ENCODE measurements around the gene RTN4IP1. TPM values are rescaled to one million over a fixed set of nuclear protein-coding genes. Genes with fewer than 3 reads are reported as not detected.
A peak's percentile ranks its signal among the peaks of the same experiment; 100 is the strongest.

The RTN4IP1 gene
- total RNA-seq, 2 experiments from 2014 or later = 8.4 to 9.6 TPM

GRCh38 chr6:106614592-106615257 lies 14.6 kb downstream of the RTN4IP1 start:
- H3K27me3 Mint-ChIP-seq = no peaks in the 10 kb centered on the region
- ChIA-PET CTCF (no interaction called here), POLR2A (interaction anchor here (0.5 kb wide), 1 partner anchor 132 kb away, joined by 3 read pairs; no protein-coding TSS in a partner anchor)
- intact Hi-C loops (cut with micrococcal nuclease) = no loop called here
- TF ChIP-seq CTCF (IDR thresholded peaks at IDR 0.05) = no peak
- no peak for ATAC-seq
- DNase-seq = no peak
- peaks cover 12% of the 10 kb centered on the region for H3K4me1 Mint-ChIP-seq (ENCODE audit: low read depth)
- H3K9me3 Mint-ChIP-seq = no peaks in the 10 kb centered on the region
- H3K4me3 Mint-ChIP-seq = no peak overlapping the region
- H3K36me3 Mint-ChIP-seq (ENCODE audit: low read depth) = peaks cover 4% of the 10 kb centered on the region
- H3K27ac Mint-ChIP-seq = no peak overlapping the region

- ChIA-PET POLR2A (interaction anchor here (0.5 kb wide), 1 partner anchor 132 kb away, joined by 3 read pairs; no protein-coding TSS in a partner anchor), CTCF (no interaction called here)
- no peak for ATAC-seq
- no peak for DNase-seq
- Mint-ChIP-seq H3K4me3 (no peak overlapping the region), H3K36me3 (ENCODE audit: low read depth) (peaks cover 4% of the 10 kb centered on the region), H3K27me3 (no peaks in the 10 kb centered on the region), H3K27ac (no peak overlapping the region), H3K4me1 (ENCODE audit: low read depth) (peaks cover 12% of the 10 kb centered on the region), H3K9me3 (no peaks in the 10 kb centered on the region)
- intact Hi-C loops (cut with micrococcal nuclease) = no loop called here
- TF ChIP-seq CTCF (IDR thresholded peaks at IDR 0.05) = no peak
Measured at GRCh38 chr6:106614166-106614565, 15.1 kb downstream of the RTN4IP1 start.

- Mint-ChIP-seq H3K4me3 (no peak overlapping the region), H3K36me3 (ENCODE audit: low read depth) (peaks cover 4% of the 10 kb centered on the region), H3K4me1 (ENCODE audit: low read depth) (peaks cover 12% of the 10 kb centered on the region), H3K9me3 (no peaks in the 10 kb centered on the region), H3K27me3 (no peaks in the 10 kb centered on the region), H3K27ac (no peak overlapping the region)
- ATAC-seq (no peak), DNase-seq (no peak)
- POLR2A ChIA-PET = no interaction called here
- TF ChIP-seq CTCF (IDR thresholded peaks at IDR 0.05) = no peak
- CTCF ChIA-PET = no interaction called here
- intact Hi-C loops (cut with micrococcal nuclease) = no loop called here
Measured at GRCh38 chr6:106613590-106613989, 15.7 kb downstream of the RTN4IP1 start.

- no peak for DNase-seq
- H3K4me1 Mint-ChIP-seq (ENCODE audit: low read depth) = peaks cover 14% of the 10 kb centered on the region
- H3K36me3 Mint-ChIP-seq (ENCODE audit: low read depth) = peaks cover 4% of the 10 kb centered on the region
- POLR2A ChIA-PET = interaction anchor here (1.8 kb wide), 1 partner anchor 21 kb away, joined by 5 read pairs; no protein-coding TSS in a partner anchor
- peak; percentile 42 for ATAC-seq
- intact Hi-C loops (cut with micrococcal nuclease) = no loop called here
- no peaks in the 10 kb centered on the region for H3K9me3 Mint-ChIP-seq
- CTCF ChIA-PET = no interaction called here
- no peaks in the 10 kb centered on the region for H3K27me3 Mint-ChIP-seq
- H3K4me3 Mint-ChIP-seq = no peak overlapping the region
- no peak for TF ChIP-seq CTCF (IDR thresholded peaks at IDR 0.05)
- peak overlapping the region; percentile 29 for H3K27ac Mint-ChIP-seq
Measured at GRCh38 chr6:106612671-106613416, 16.5 kb downstream of the RTN4IP1 start.

- Mint-ChIP-seq H3K27ac (no peak overlapping the region), H3K4me3 (no peak overlapping the region)
Measured at GRCh38 chr6:106611030-106611429, 18.3 kb downstream of the RTN4IP1 start.

More at GRCh38 chr6:106611030-106611429, 18.3 kb downstream of the RTN4IP1 start:
- DNase-seq (no peak), ATAC-seq (no peak)
- H3K27me3 Mint-ChIP-seq = no peaks in the 10 kb centered on the region
- H3K9me3 Mint-ChIP-seq = no peaks in the 10 kb centered on the region
- peaks cover 4% of the 10 kb centered on the region for H3K36me3 Mint-ChIP-seq (ENCODE audit: low read depth)
- TF ChIP-seq CTCF (IDR thresholded peaks at IDR 0.05) = no peak
- intact Hi-C loops (cut with micrococcal nuclease) = no loop called here
- peaks cover 14% of the 10 kb centered on the region for H3K4me1 Mint-ChIP-seq (ENCODE audit: low read depth)
- ChIA-PET CTCF (interaction anchor here (0.6 to 1.0 kb wide), 2 partner anchors 9 to 17 kb away, joined by 3 read pairs; no protein-coding TSS in a partner anchor), POLR2A (interaction anchor here (1.8 kb wide), 1 partner anchor 22 kb away, joined by 5 read pairs; no protein-coding TSS in a partner anchor)
